GM19193 (cell line): Measurements from ENCODE around the gene SREK1.

Experiments used
- POLR2A ChIP-seq: IDR thresholded peaks from 4 replicates; pipeline ENCODE4 v1.6.1; 2011; ENCODE audit not compliant: insufficient read depth, insufficient read length; ENCODE audit errors: extremely low read depth

The SREK1 gene

GRCh38 chr5:66144074-66144833 lies at the start of gene SREK1:
Gene SREK1, plus strand, starts transcription at chr5:66144300. Its CDS starts 77 bp downstream, at chr5:66144377.
- peak; percentile 95 for TF ChIP-seq POLR2A

GRCh38 chr5:66100851-66101250 lies 43.2 kb upstream of the SREK1 start:
- no peak for TF ChIP-seq POLR2A

GRCh38 chr5:66113160-66113559 lies 30.9 kb upstream of the SREK1 start:
- no peak for TF ChIP-seq POLR2A

GRCh38 chr5:66118304-66118703 lies 25.8 kb upstream of the SREK1 start:
- no peak for TF ChIP-seq POLR2A

GRCh38 chr5:66122379-66123034 lies 21.6 kb upstream of the SREK1 start:
- TF ChIP-seq POLR2A, result no peak

- TF ChIP-seq POLR2A, result no peak
Measured at GRCh38 chr5:66129144-66129543, 15.0 kb upstream of the SREK1 start.

- TF ChIP-seq POLR2A, result no peak
Measured at GRCh38 chr5:66130493-66130892, 13.6 kb upstream of the SREK1 start.

GRCh38 chr5:66134407-66134861 lies 9.7 kb upstream of the SREK1 start:
- TF ChIP-seq POLR2A, result no peak

GRCh38 chr5:66136053-66136452 lies 8.0 kb upstream of the SREK1 start:
- TF ChIP-seq POLR2A, result no peak

- TF ChIP-seq POLR2A, result no peak
Measured at GRCh38 chr5:66138637-66139317, 5.3 kb upstream of the SREK1 start.

GRCh38 chr5:66139318-66139712 lies 4.8 kb upstream of the SREK1 start:
- TF ChIP-seq POLR2A, result no peak

GRCh38 chr5:66142417-66142816 lies 1.7 kb upstream of the SREK1 start:
- no peak for TF ChIP-seq POLR2A

- no peak for TF ChIP-seq POLR2A
Measured at GRCh38 chr5:66143473-66144073, 527 bp upstream of the SREK1 start.

- no peak for TF ChIP-seq POLR2A
Measured at GRCh38 chr5:66144834-66145390, 812 bp downstream of the SREK1 start.

GRCh38 chr5:66145737-66146136 lies 1.6 kb downstream of the SREK1 start:
- TF ChIP-seq POLR2A, result no peak
